Endodermal cell (in vitro differentiated cells): ENCODE measurements around the gene TEDC2. TPM values are rescaled to one million over a fixed set of nuclear protein-coding genes. Genes with fewer than 3 reads are reported as not detected.

Experiments used
- DNase-seq: peaks from one replicate; pipeline ENCODE4 v3.0.0-alpha.2; 2017
- H3K27ac ChIP-seq: 2 replicates; pipeline ENCODE4 v1.5.1; 2013; ENCODE audit warnings: mild to moderate bottlenecking, low read depth, low read length, moderate library complexity
- H3K27me3 ChIP-seq: 2 replicates; pipeline ENCODE4 v1.6.1; 2013; ENCODE audit warnings: mild to moderate bottlenecking, low read length, moderate library complexity; ENCODE audit not compliant: insufficient read depth, control insufficient read depth, poor library complexity, severe bottlenecking
- H3K36me3 ChIP-seq: 2 replicates; pipeline ENCODE4 v1.7.0; 2013; ENCODE audit warnings: mild to moderate bottlenecking, low read length, moderate library complexity; ENCODE audit not compliant: control insufficient read depth, insufficient read depth
- H3K4me1 ChIP-seq: one replicate; pipeline ENCODE4 v1.7.0; 2013; ENCODE audit warnings: low read length; ENCODE audit not compliant: control insufficient read depth, insufficient read depth
- H3K4me3 ChIP-seq: 2 replicates; pipeline ENCODE4 v1.5.1; 2013; ENCODE audit warnings: mild to moderate bottlenecking, low read length, moderate library complexity
- H3K9ac ChIP-seq: 2 replicates; pipeline ENCODE4 v1.6.1; 2013; ENCODE audit warnings: mild to moderate bottlenecking, low read length, moderate library complexity; ENCODE audit not compliant: poor library complexity, severe bottlenecking; ENCODE audit errors: extremely low read depth
- H3K9me3 ChIP-seq: 2 replicates; pipeline ENCODE4 v1.6.1; 2013; ENCODE audit warnings: mild to moderate bottlenecking, low read length, moderate library complexity; ENCODE audit not compliant: control insufficient read depth
- H3K27ac Mint-ChIP-seq: 2 replicates; pipeline ENCODE4 v1.8.0; 2020; ENCODE audit warnings: mixed read lengths
- H3K27me3 Mint-ChIP-seq: 2 replicates; pipeline ENCODE4 v1.8.0; 2021; ENCODE audit warnings: mild to moderate bottlenecking, mixed read lengths; ENCODE audit not compliant: insufficient read depth
- H3K36me3 Mint-ChIP-seq: 2 replicates; pipeline ENCODE4 v1.8.0; 2020; ENCODE audit warnings: low read depth, mixed read lengths
- H3K4me1 Mint-ChIP-seq: 2 replicates; pipeline ENCODE4 v1.8.0; 2020; ENCODE audit warnings: mixed read lengths
- H3K4me3 Mint-ChIP-seq: 2 replicates; pipeline ENCODE4 v1.8.0; 2020; ENCODE audit warnings: mild to moderate bottlenecking, moderate library complexity, mixed read lengths
- H3K9me3 Mint-ChIP-seq: 2 replicates; pipeline ENCODE4 v1.8.0; 2020; ENCODE audit warnings: mild to moderate bottlenecking, mixed read lengths
- CTCF ChIP-seq: fragments of 200-600 bp; sonication (generic); conservative IDR thresholded peaks from 2 replicates; pipeline ENCODE4 v1.5.0; 2021; ENCODE audit warnings: antibody characterized with exemption, mild to moderate bottlenecking
- WGBS, 2 experiments: methylation state at CpG; one replicate each; pipeline versions ENCODE4 v1.1.5 to v1.1.7; 2013; ENCODE audit warnings: missing lambda C conversion rate in 2 of 2, mixed read lengths in 1 of 2; ENCODE audit not compliant: insufficient coverage in 1 of 2, insufficient read length in 1 of 2; 5-methylcytosine and 5-hydroxymethylcytosine counted together
- total RNA-seq, 2 donors: library from RNA; stranded (reverse); fragmentation: NEBNext Ultra II Directional in 1 of 2; extraction: Animal tissue kit (Norgen Biotek cat#: 25700) in 1 of 2; gene quantifications; 2 replicates in 1 of 2; 3 replicates in 1 of 2; pipeline ENCODE4 v1.2.1, GENCODE V29; 2021

The TEDC2 gene
- total RNA-seq, 2 donors from 2014 or later = 44.0 to 57.6 TPM

GRCh38 chr16:2455081-2455845 lies 4.6 kb upstream of the TEDC2 start:
- Mint-ChIP-seq H3K4me1 (peaks cover 8% of the 10 kb centered on the region), H3K36me3 (peaks cover 52% of the 10 kb centered on the region), H3K27ac (no peak overlapping the region), H3K4me3 (no peak overlapping the region), H3K9me3 (no peaks in the 10 kb centered on the region), H3K27me3 (no peaks in the 10 kb centered on the region)
- H3K27ac ChIP-seq = no peak overlapping the region
- peaks cover 54% of the 10 kb centered on the region for H3K36me3 ChIP-seq
- H3K4me3 ChIP-seq = no peak overlapping the region
- no peaks in the 10 kb centered on the region for H3K9me3 ChIP-seq
- no peak for DNase-seq
- 96 to 98% methylated on average over 20 to 28 of the region's 28 CpGs for WGBS, 2 experiments
- no peak for TF ChIP-seq CTCF
- H3K4me1 ChIP-seq = no peaks in the 10 kb centered on the region
- no peaks in the 10 kb centered on the region for H3K27me3 ChIP-seq
- no peak overlapping the region for H3K9ac ChIP-seq

- H3K36me3 Mint-ChIP-seq = peaks cover 46% of the 10 kb centered on the region
- Histone ChIP-seq H3K36me3 (peaks cover 56% of the 10 kb centered on the region), H3K4me1 (peaks cover 5% of the 10 kb centered on the region), H3K9me3 (no peaks in the 10 kb centered on the region), H3K4me3 (no peak overlapping the region), H3K27ac (no peak overlapping the region), H3K9ac (no peak overlapping the region), H3K27me3 (no peaks in the 10 kb centered on the region)
- no peaks in the 10 kb centered on the region for H3K9me3 Mint-ChIP-seq
- no peaks in the 10 kb centered on the region for H3K27me3 Mint-ChIP-seq
- DNase-seq = no peak
- H3K27ac Mint-ChIP-seq = peak overlapping the region; percentile 22
- 93 to 96% methylated on average over 19 to 21 of the region's 21 CpGs for WGBS, 2 experiments
- no peak for TF ChIP-seq CTCF
- peaks cover 8% of the 10 kb centered on the region for H3K4me1 Mint-ChIP-seq
- H3K4me3 Mint-ChIP-seq = no peak overlapping the region
These were observed 3.3 kb upstream of the TEDC2 start for GRCh38 chr16:2456551-2457153.

- Histone ChIP-seq H3K27ac (no peak overlapping the region), H3K9ac (no peak overlapping the region), H3K9me3 (no peaks in the 10 kb centered on the region), H3K36me3 (peaks cover 56% of the 10 kb centered on the region), H3K4me1 (peaks cover 5% of the 10 kb centered on the region), H3K4me3 (no peak overlapping the region), H3K27me3 (no peaks in the 10 kb centered on the region)
- TF ChIP-seq CTCF = no peak
- Mint-ChIP-seq H3K36me3 (peaks cover 40% of the 10 kb centered on the region), H3K27ac (no peak overlapping the region), H3K4me3 (no peak overlapping the region), H3K27me3 (no peaks in the 10 kb centered on the region), H3K4me1 (peaks cover 8% of the 10 kb centered on the region), H3K9me3 (no peaks in the 10 kb centered on the region)
- no peak for DNase-seq
- WGBS, 2 experiments = 90 to 95% methylated on average over 12 to 13 of the region's 13 CpGs
These were observed 2.6 kb upstream of the TEDC2 start for GRCh38 chr16:2457267-2457666.
